Hepatocyte (in vitro differentiated cells): ENCODE measurements around the gene RPL10. TPM values are rescaled to one million over a fixed set of nuclear protein-coding genes. Genes with fewer than 3 reads are reported as not detected.

Experiments
- DNase-seq: peaks from one replicate; pipeline ENCODE4 v3.0.0-alpha.2; 2016; ENCODE audit warnings: low spot score
- H2AFZ ChIP-seq: fragments of 200-600 bp; sonication (generic); 2 replicates; pipeline ENCODE4 v1.6.0; 2016; ENCODE audit warnings: antibody characterized with exemption, mild to moderate bottlenecking
- H3K27ac ChIP-seq: fragments of 200-600 bp; sonication (generic); 2 replicates; pipeline ENCODE4 v1.5.1; 2016; ENCODE audit warnings: mild to moderate bottlenecking
- H3K27me3 ChIP-seq: fragments of 200-600 bp; sonication (generic); 2 replicates; pipeline ENCODE4 v1.6.1; 2016
- H3K36me3 ChIP-seq: fragments of 200-600 bp; sonication (generic); replicated peaks from 2 replicates; pipeline ENCODE4 v1.5.1; 2016; ENCODE audit warnings: low read depth; ENCODE audit not compliant: insufficient read depth
- H3K4me1 ChIP-seq: fragments of 200-600 bp; sonication (generic); 2 replicates; pipeline ENCODE4 v1.5.1; 2016; ENCODE audit warnings: mild to moderate bottlenecking, moderate library complexity; ENCODE audit not compliant: insufficient read depth
- H3K4me2 ChIP-seq: fragments of 200-600 bp; sonication (generic); 2 replicates; pipeline ENCODE4 v1.6.0; 2016
- H3K4me3 ChIP-seq: fragments of 200-600 bp; sonication (generic); 2 replicates; pipeline ENCODE4 v1.5.1; 2016; ENCODE audit warnings: mild to moderate bottlenecking
- H3K79me2 ChIP-seq: fragments of 200-600 bp; sonication (generic); 2 replicates; pipeline ENCODE4 v1.6.0; 2017; ENCODE audit warnings: mild to moderate bottlenecking
- H3K9me2 ChIP-seq: fragments of 200-600 bp; sonication (generic); replicated peaks from 2 replicates; pipeline ENCODE4 v1.6.0; 2017; ENCODE audit warnings: mild to moderate bottlenecking; ENCODE audit not compliant: insufficient read depth
- H3K9me3 ChIP-seq: fragments of 200-600 bp; sonication (generic); 2 replicates; pipeline ENCODE4 v1.5.1; 2016; ENCODE audit warnings: low read depth, mild to moderate bottlenecking
- H4K20me1 ChIP-seq: fragments of 200-600 bp; sonication (generic); 2 replicates; pipeline ENCODE4 v1.6.0; 2016; ENCODE audit warnings: mild to moderate bottlenecking; ENCODE audit not compliant: insufficient read depth, poor library complexity, severe bottlenecking
- EZH2 ChIP-seq: fragments of 200-600 bp; sonication (generic); IDR thresholded peaks from 2 replicates; pipeline ENCODE4 v1.6.1; 2016; ENCODE audit warnings: antibody characterized with exemption, mild to moderate bottlenecking, borderline replicate concordance
- EZH2phosphoT487 ChIP-seq: fragments of 200-600 bp; sonication (generic); IDR thresholded peaks from one replicate; pipeline ENCODE4 v1.6.1; 2018; ENCODE audit warnings: antibody characterized with exemption, mild to moderate bottlenecking, low read depth, moderate library complexity; ENCODE audit not compliant: unreplicated experiment, severe bottlenecking
- WGBS: methylation state at CpG from one replicate; pipeline ENCODE4 v1.1.6; 2016; ENCODE audit warnings: low lambda C conversion rate; ENCODE audit errors: missing lambda C conversion rate; 5-methylcytosine and 5-hydroxymethylcytosine counted together
- polyA plus RNA-seq: library from polyadenylated mRNA; unstranded; fragments of >200 nt; fragmentation: Nextera tagmentation; extraction: Ambion mirVana; gene quantifications from 2 replicates; pipeline ENCODE4 v1.2.1, GENCODE V29; 2016
- total RNA-seq: library from RNA; depleted of rRNA; stranded (reverse); fragments of >200 nt; gene quantifications from 2 replicates; pipeline ENCODE4 v1.2.3, GENCODE V29; 2014
- TF ChIP-seq, protein P1 (sequence below): fragments of 200-600 bp; sonication (generic); IDR thresholded peaks from 2 replicates; pipeline ENCODE4 v1.5.1; 2016; ENCODE audit warnings: antibody characterized with exemption, mild to moderate bottlenecking; ENCODE audit not compliant: poor library complexity

RPL10 gene
- total and polyA plus RNA-seq, 2 experiments from 2014 or later: 1,206 to 4,460 TPM

- peaks cover 5% of the 10 kb centered on the region for H3K79me2 ChIP-seq
- 94% methylated on average over 40 of the region's 41 CpGs for WGBS
- no peak overlapping the region for H3K27ac ChIP-seq
- no peaks in the 10 kb centered on the region for H3K9me2 ChIP-seq
- DNase-seq: no peak
- H3K9me3 ChIP-seq: no peaks in the 10 kb centered on the region
- H3K27me3 ChIP-seq: no peaks in the 10 kb centered on the region
- H2AFZ ChIP-seq: no peak overlapping the region
- no peaks in the 10 kb centered on the region for H3K36me3 ChIP-seq
- H4K20me1 ChIP-seq: peaks cover 9% of the 10 kb centered on the region
- H3K4me1 ChIP-seq: no peaks in the 10 kb centered on the region
- H3K4me3 ChIP-seq: no peak overlapping the region
- H3K4me2 ChIP-seq: no peak overlapping the region
- TF ChIP-seq EZH2: no peak
- TF ChIP-seq EZH2phosphoT487: no peak
- TF ChIP-seq, protein P1, sequence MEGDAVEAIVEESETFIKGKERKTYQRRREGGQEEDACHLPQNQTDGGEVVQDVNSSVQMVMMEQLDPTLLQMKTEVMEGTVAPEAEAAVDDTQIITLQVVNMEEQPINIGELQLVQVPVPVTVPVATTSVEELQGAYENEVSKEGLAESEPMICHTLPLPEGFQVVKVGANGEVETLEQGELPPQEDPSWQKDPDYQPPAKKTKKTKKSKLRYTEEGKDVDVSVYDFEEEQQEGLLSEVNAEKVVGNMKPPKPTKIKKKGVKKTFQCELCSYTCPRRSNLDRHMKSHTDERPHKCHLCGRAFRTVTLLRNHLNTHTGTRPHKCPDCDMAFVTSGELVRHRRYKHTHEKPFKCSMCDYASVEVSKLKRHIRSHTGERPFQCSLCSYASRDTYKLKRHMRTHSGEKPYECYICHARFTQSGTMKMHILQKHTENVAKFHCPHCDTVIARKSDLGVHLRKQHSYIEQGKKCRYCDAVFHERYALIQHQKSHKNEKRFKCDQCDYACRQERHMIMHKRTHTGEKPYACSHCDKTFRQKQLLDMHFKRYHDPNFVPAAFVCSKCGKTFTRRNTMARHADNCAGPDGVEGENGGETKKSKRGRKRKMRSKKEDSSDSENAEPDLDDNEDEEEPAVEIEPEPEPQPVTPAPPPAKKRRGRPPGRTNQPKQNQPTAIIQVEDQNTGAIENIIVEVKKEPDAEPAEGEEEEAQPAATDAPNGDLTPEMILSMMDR: no peak
Measured at GRCh38 chrX:154359362-154360154, 38.6 kb upstream of the RPL10 start.

DNA sequence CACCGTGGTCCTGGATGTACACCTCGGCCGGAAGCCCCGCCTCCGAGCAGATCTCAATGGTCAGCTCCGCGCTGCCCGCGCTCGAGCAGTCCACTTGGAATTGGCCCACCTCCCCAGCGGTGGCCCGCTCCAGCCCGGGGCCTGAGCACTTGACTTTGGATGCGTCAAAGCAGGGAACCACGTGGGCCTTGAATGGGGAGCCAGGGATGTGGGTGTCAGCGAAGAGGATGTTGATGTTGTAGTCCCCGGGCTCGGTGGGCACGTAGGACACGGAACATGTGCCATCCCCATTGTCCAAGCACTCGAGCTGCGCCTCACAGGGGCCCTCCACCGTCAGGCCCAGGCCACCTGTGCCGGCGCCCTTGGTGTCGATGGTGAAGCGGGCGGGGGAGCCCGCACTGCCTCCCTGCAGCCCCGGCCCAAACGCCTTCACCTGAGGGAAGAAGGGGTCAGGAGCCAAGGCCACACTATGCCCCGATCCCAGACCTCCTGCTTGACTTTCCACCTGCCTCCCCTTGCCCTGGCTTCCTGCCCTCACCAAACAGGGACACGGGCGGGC, 37.9 kb upstream of the RPL10 start:
- Histone ChIP-seq H3K9me2 (no peaks in the 10 kb centered on the region), H3K27ac (no peak overlapping the region), H4K20me1 (peaks cover 6% of the 10 kb centered on the region), H3K4me3 (no peak overlapping the region), H3K27me3 (no peaks in the 10 kb centered on the region), H3K79me2 (peaks cover 5% of the 10 kb centered on the region), H3K4me2 (no peak overlapping the region), H3K4me1 (no peaks in the 10 kb centered on the region), H2AFZ (no peak overlapping the region), H3K9me3 (no peaks in the 10 kb centered on the region), H3K36me3 (no peaks in the 10 kb centered on the region)
- no peak for TF ChIP-seq EZH2phosphoT487
- TF ChIP-seq, protein P1: no peak
- no peak for TF ChIP-seq EZH2
- WGBS: 94% methylated on average over 34 of the region's 34 CpGs
- no peak for DNase-seq

DNA sequence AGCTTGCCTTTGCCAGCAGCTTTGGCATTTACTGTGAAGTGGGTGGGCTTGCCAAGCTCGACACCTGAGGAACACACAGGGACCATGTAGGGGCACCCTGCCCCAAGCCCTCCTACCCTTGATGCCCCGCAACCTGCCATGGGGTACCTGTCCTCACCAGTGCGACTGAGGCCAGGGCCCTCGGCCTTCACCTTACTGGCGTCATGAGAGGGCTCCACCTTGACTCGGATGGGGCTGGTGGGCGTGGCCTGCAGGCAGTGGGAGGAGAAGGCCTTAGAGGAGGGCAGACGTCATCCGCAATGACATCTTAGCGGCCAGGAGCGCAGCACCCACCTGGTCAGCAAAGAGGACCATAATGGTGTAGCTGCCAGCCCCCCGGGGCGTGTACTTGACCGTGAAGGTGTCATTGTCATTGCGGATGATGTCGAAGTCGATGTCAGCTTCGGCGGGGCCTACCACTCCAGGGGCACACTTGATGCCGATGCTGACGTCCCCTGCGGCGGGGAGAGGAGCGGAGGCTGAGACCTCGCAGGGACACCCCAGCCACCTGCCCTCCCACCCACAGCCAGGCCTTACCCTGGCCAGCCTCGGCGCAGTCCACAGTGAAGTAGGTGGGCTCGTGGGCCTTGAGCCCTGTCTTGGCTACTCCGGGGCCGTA, 36.0 kb upstream of the RPL10 start:
- Histone ChIP-seq H3K79me2 (peaks cover 11% of the 10 kb centered on the region), H3K27me3 (no peaks in the 10 kb centered on the region), H3K9me3 (no peaks in the 10 kb centered on the region), H3K36me3 (no peaks in the 10 kb centered on the region), H3K27ac (no peak overlapping the region), H3K4me3 (no peak overlapping the region), H3K4me2 (no peak overlapping the region), H3K4me1 (no peaks in the 10 kb centered on the region), H4K20me1 (peaks cover 6% of the 10 kb centered on the region), H3K9me2 (no peaks in the 10 kb centered on the region), H2AFZ (no peak overlapping the region)
- TF ChIP-seq EZH2phosphoT487 (no peak), EZH2 (no peak)
- TF ChIP-seq, protein P1: no peak
- no peak for DNase-seq
- 92% methylated on average over 29 of the region's 30 CpGs for WGBS
